Measurements from ENCODE around the gene NOP9. TPM values are rescaled to one million over a fixed set of nuclear protein-coding genes. Genes with fewer than 3 reads are reported as not detected.
A peak's percentile ranks its signal among the peaks of the same experiment; 100 is the strongest.

NOP9 gene
- total RNA-seq, 1 experiment from 2014 or later = 39.4 TPM

DNA sequence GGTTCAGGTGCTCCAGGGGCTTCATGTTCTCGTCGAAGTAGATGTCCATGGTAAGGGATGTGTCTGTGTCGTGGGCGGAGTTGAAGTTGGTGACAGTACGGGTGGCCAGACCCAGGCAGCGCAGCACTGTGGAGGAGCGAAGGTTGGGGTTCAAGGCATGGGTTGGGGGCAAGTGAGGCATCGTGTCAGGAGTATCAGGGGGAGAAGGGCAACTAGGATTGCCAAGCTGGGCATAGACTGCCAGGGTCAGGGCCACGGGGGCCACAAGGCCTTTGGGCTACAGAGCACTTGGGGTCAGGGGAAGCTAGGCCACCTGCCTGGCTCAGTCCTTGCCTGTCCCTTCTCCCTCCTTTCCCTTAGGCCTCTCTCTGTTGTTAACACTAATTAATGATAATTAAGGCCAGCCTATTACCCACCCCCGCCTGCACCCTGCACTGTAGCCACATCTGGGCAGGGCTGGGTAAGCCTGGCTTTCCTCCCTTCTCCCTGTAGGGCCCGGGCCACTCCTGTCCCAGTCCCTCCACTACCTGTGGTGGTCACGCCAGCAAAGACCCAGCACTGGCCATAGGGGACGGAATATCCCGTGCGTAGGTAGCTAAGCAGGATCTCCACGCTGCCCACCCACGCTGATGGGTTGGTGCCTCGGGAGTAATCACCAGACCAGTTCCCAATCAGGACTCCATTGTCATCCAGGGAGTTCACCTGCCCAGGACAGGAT, 40.9 kb upstream of the NOP9 start:
- H4K20me1 ChIP-seq (ENCODE audit: insufficient read depth) = no peaks in the 10 kb centered on the region
- POLR2A ChIA-PET = no interaction called here
- peak overlapping the region; percentile 43 for H3K4me2 ChIP-seq (ENCODE audit: low read length)
- peak; percentile 30; the same call in 1 of the 2 replicates for ATAC-seq
- no peaks in the 10 kb centered on the region for H3K79me2 ChIP-seq (ENCODE audit: insufficient read depth, low read length)
- no peaks in the 10 kb centered on the region; a peak in 1 of 4 replicates for H3K36me3 ChIP-seq (ENCODE audit: control insufficient read depth in 1 of 2, insufficient read depth in 2 of 2, low read length in 2 of 2)
- CTCF ChIA-PET = interaction anchor here (1.1 kb wide), 1 partner anchor 12 kb away, joined by 3 read pairs; the partner anchor contains the start of gene RABGGTA
- intact Hi-C loops (cut with micrococcal nuclease) = no loop called here
- no peaks in the 10 kb centered on the region for H3K9me2 ChIP-seq (ENCODE audit: insufficient read depth)
- RAD21 ChIA-PET (ENCODE audit: low non-redundant PET in 1 of 2, low total read pairs in 2 of 2, uncharacterized antibody in 2 of 2, unreplicated experiment in 2 of 2) = no interaction called here
- H3K9me3 ChIP-seq (ENCODE audit: control insufficient read depth in 1 of 2, insufficient read depth in 1 of 2, low read depth in 1 of 2, low read length in 2 of 2) = no peaks in the 10 kb centered on the region
- no peaks in the 10 kb centered on the region for H3K27me3 ChIP-seq (ENCODE audit: insufficient read depth, low read length)
- no peak for TF ChIP-seq POLR2A (IDR thresholded peaks at IDR 0.05; ENCODE audit: borderline replicate concordance, extremely low read depth, insufficient read depth, insufficient read length)
- TF ChIP-seq, protein P1, sequence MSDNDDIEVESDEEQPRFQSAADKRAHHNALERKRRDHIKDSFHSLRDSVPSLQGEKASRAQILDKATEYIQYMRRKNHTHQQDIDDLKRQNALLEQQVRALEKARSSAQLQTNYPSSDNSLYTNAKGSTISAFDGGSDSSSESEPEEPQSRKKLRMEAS (IDR thresholded peaks at IDR 0.05) = no peak
- TF ChIP-seq SRF (IDR thresholded peaks at IDR 0.05; ENCODE audit: low read depth) = no peak
- TF ChIP-seq YY1 (IDR thresholded peaks at IDR 0.05; ENCODE audit: extremely low read depth, insufficient replicate concordance, low read depth, low read length) = no peak
- TF ChIP-seq, protein P2, sequence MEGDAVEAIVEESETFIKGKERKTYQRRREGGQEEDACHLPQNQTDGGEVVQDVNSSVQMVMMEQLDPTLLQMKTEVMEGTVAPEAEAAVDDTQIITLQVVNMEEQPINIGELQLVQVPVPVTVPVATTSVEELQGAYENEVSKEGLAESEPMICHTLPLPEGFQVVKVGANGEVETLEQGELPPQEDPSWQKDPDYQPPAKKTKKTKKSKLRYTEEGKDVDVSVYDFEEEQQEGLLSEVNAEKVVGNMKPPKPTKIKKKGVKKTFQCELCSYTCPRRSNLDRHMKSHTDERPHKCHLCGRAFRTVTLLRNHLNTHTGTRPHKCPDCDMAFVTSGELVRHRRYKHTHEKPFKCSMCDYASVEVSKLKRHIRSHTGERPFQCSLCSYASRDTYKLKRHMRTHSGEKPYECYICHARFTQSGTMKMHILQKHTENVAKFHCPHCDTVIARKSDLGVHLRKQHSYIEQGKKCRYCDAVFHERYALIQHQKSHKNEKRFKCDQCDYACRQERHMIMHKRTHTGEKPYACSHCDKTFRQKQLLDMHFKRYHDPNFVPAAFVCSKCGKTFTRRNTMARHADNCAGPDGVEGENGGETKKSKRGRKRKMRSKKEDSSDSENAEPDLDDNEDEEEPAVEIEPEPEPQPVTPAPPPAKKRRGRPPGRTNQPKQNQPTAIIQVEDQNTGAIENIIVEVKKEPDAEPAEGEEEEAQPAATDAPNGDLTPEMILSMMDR (IDR thresholded peaks at IDR 0.05 in 2 of 3, conservative IDR thresholded peaks at IDR 0.05 in 1 of 3; ENCODE audit: borderline replicate concordance in 1 of 3, insufficient read depth in 1 of 3, low read depth in 2 of 3, low read length in 2 of 3) = no peak
- no peak for TF ChIP-seq ELF1 (IDR thresholded peaks at IDR 0.05; ENCODE audit: borderline replicate concordance, low read depth)
- TF ChIP-seq EGR1 (IDR thresholded peaks at IDR 0.05; ENCODE audit: low read depth) = no peak
- no peak for TF ChIP-seq CBX3 (IDR thresholded peaks at IDR 0.05; ENCODE audit: low read depth)
- no peak for TF ChIP-seq EZH2phosphoT487 (IDR thresholded peaks at IDR 0.05; ENCODE audit: borderline replicate concordance)
- H3K4me1 ChIP-seq (ENCODE audit: control insufficient read depth in 1 of 2, insufficient read depth in 2 of 2, low read length in 2 of 2) = peaks cover 10 to 14% of the 10 kb centered on the region in 2 experiments
- BruUV-seq (replicated peaks) = no TSS peak
- H2AFZ ChIP-seq (ENCODE audit: low read depth, low read length, poor library complexity, severe bottlenecking) = no peak overlapping the region
- no peak overlapping the region for H3K9ac ChIP-seq (ENCODE audit: low read length)
- H3K27ac ChIP-seq (ENCODE audit: low read depth, low read length) = no peak overlapping the region
- H3K4me3 ChIP-seq (replicated peaks in 1 of 2; ENCODE audit: low read depth in 1 of 2, low read length in 2 of 2) = no peak overlapping the region
- no peak for DNase-seq (ENCODE audit: low read depth, low spot score)
